Measurements from ENCODE around the gene TMEM267.

DNA sequence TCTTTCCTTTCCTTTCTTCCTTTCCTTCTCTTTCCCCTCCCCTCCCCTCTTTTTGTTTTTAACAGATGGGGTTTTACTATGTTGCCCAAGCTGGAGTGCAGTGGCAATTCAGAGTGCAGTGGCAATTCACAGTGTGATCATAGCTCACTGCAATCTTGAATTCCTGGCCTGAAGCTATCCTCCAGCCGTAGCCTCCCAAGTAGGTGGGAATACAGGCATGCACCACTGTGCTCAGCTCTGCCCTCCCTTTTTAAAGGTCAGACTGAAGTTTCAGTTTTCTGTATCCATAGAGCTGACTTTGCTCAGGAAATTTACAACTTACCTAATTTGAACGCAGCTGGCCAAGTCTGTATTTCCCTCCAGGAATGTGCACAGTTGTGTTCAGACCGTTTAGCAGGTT, 72.2 kb downstream of the TMEM267 start:
- TF ChIP-seq, protein P1, sequence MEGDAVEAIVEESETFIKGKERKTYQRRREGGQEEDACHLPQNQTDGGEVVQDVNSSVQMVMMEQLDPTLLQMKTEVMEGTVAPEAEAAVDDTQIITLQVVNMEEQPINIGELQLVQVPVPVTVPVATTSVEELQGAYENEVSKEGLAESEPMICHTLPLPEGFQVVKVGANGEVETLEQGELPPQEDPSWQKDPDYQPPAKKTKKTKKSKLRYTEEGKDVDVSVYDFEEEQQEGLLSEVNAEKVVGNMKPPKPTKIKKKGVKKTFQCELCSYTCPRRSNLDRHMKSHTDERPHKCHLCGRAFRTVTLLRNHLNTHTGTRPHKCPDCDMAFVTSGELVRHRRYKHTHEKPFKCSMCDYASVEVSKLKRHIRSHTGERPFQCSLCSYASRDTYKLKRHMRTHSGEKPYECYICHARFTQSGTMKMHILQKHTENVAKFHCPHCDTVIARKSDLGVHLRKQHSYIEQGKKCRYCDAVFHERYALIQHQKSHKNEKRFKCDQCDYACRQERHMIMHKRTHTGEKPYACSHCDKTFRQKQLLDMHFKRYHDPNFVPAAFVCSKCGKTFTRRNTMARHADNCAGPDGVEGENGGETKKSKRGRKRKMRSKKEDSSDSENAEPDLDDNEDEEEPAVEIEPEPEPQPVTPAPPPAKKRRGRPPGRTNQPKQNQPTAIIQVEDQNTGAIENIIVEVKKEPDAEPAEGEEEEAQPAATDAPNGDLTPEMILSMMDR (IDR thresholded peaks at IDR 0.05; ENCODE audit: poor library complexity, severe bottlenecking) = no peak
- no peak for TF ChIP-seq EZH2 (IDR thresholded peaks at IDR 0.05; ENCODE audit: borderline replicate concordance, insufficient read depth, low read length, poor library complexity, severe bottlenecking)

Measured in neural cell (in vitro differentiated cells).